ENCODE measurements around the gene WDR12. TPM values are rescaled to one million over a fixed set of nuclear protein-coding genes. Genes with fewer than 3 reads are reported as not detected.

WDR12 gene
- total and polyA plus RNA-seq, 2 of the 13 experiments (the other 11 are each of a cell fraction or from before 2014, with no cell fraction given), result 94.4 to 216 TPM

- TF ChIP-seq, protein P1, sequence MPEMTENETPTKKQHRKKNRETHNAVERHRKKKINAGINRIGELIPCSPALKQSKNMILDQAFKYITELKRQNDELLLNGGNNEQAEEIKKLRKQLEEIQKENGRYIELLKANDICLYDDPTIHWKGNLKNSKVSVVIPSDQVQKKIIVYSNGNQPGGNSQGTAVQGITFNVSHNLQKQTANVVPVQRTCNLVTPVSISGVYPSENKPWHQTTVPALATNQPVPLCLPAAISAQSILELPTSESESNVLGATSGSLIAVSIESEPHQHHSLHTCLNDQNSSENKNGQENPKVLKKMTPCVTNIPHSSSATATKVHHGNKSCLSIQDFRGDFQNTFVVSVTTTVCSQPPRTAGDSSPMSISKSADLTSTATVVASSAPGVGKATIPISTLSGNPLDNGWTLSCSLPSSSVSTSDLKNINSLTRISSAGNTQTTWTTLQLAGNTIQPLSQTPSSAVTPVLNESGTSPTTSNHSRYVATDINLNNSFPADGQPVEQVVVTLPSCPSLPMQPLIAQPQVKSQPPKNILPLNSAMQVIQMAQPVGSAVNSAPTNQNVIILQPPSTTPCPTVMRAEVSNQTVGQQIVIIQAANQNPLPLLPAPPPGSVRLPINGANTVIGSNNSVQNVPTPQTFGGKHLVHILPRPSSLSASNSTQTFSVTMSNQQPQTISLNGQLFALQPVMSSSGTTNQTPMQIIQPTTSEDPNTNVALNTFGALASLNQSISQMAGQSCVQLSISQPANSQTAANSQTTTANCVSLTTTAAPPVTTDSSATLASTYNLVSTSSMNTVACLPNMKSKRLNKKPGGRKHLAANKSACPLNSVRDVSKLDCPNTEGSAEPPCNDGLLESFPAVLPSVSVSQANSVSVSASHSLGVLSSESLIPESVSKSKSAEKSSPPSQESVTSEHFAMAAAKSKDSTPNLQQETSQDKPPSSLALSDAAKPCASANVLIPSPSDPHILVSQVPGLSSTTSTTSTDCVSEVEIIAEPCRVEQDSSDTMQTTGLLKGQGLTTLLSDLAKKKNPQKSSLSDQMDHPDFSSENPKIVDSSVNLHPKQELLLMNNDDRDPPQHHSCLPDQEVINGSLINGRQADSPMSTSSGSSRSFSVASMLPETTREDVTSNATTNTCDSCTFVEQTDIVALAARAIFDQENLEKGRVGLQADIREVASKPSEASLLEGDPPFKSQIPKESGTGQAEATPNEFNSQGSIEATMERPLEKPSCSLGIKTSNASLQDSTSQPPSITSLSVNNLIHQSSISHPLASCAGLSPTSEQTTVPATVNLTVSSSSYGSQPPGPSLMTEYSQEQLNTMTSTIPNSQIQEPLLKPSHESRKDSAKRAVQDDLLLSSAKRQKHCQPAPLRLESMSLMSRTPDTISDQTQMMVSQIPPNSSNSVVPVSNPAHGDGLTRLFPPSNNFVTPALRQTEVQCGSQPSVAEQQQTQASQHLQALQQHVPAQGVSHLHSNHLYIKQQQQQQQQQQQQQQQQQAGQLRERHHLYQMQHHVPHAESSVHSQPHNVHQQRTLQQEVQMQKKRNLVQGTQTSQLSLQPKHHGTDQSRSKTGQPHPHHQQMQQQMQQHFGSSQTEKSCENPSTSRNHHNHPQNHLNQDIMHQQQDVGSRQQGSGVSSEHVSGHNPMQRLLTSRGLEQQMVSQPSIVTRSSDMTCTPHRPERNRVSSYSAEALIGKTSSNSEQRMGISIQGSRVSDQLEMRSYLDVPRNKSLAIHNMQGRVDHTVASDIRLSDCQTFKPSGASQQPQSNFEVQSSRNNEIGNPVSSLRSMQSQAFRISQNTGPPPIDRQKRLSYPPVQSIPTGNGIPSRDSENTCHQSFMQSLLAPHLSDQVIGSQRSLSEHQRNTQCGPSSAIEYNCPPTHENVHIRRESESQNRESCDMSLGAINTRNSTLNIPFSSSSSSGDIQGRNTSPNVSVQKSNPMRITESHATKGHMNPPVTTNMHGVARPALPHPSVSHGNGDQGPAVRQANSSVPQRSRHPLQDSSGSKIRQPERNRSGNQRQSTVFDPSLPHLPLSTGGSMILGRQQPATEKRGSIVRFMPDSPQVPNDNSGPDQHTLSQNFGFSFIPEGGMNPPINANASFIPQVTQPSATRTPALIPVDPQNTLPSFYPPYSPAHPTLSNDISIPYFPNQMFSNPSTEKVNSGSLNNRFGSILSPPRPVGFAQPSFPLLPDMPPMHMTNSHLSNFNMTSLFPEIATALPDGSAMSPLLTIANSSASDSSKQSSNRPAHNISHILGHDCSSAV (CRISPR knock-in tag; IDR thresholded peaks at IDR 0.05; ENCODE audit: borderline replicate concordance), result 0 out of 2 replicates have a peak, but pooled peaks have one; percentile 2
- TF ChIP-seq, protein P2, sequence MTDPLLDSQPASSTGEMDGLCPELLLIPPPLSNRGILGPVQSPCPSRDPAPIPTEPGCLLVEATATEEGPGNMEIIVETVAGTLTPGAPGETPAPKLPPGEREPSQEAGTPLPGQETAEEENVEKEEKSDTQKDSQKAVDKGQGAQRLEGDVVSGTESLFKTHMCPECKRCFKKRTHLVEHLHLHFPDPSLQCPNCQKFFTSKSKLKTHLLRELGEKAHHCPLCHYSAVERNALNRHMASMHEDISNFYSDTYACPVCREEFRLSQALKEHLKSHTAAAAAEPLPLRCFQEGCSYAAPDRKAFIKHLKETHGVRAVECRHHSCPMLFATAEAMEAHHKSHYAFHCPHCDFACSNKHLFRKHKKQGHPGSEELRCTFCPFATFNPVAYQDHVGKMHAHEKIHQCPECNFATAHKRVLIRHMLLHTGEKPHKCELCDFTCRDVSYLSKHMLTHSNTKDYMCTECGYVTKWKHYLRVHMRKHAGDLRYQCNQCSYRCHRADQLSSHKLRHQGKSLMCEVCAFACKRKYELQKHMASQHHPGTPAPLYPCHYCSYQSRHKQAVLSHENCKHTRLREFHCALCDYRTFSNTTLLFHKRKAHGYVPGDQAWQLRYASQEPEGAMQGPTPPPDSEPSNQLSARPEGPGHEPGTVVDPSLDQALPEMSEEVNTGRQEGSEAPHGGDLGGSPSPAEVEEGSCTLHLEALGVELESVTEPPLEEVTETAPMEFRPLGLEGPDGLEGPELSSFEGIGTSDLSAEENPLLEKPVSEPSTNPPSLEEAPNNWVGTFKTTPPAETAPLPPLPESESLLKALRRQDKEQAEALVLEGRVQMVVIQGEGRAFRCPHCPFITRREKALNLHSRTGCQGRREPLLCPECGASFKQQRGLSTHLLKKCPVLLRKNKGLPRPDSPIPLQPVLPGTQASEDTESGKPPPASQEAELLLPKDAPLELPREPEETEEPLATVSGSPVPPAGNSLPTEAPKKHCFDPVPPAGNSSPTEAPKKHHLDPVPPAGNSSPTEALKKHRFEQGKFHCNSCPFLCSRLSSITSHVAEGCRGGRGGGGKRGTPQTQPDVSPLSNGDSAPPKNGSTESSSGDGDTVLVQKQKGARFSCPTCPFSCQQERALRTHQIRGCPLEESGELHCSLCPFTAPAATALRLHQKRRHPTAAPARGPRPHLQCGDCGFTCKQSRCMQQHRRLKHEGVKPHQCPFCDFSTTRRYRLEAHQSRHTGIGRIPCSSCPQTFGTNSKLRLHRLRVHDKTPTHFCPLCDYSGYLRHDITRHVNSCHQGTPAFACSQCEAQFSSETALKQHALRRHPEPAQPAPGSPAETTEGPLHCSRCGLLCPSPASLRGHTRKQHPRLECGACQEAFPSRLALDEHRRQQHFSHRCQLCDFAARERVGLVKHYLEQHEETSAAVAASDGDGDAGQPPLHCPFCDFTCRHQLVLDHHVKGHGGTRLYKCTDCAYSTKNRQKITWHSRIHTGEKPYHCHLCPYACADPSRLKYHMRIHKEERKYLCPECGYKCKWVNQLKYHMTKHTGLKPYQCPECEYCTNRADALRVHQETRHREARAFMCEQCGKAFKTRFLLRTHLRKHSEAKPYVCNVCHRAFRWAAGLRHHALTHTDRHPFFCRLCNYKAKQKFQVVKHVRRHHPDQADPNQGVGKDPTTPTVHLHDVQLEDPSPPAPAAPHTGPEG (CRISPR knock-in tag; IDR thresholded peaks at IDR 0.05), result no peak
- TF ChIP-seq GPN1 (CRISPR knock-in tag; IDR thresholded peaks at IDR 0.05; ENCODE audit: borderline replicate concordance), result no peak
- TF ChIP-seq, protein P3, sequence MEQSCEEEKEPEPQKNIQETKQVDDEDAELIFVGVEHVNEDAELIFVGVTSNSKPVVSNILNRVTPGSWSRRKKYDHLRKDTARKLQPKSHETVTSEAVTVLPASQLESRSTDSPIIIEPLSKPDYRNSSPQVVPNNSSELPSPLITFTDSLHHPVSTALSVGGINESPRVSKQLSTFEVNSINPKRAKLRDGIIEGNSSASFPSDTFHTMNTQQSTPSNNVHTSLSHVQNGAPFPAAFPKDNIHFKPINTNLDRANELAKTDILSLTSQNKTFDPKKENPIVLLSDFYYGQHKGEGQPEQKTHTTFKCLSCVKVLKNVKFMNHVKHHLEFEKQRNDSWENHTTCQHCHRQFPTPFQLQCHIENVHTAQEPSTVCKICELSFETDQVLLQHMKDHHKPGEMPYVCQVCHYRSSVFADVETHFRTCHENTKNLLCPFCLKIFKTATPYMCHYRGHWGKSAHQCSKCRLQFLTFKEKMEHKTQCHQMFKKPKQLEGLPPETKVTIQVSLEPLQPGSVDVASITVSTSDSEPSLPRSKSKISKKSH (CRISPR knock-in tag; IDR thresholded peaks at IDR 0.05; ENCODE audit: borderline replicate concordance), result no peak
- no peak for TF ChIP-seq SMAD9 (CRISPR knock-in tag; IDR thresholded peaks at IDR 0.05)
- TF ChIP-seq, protein P4, sequence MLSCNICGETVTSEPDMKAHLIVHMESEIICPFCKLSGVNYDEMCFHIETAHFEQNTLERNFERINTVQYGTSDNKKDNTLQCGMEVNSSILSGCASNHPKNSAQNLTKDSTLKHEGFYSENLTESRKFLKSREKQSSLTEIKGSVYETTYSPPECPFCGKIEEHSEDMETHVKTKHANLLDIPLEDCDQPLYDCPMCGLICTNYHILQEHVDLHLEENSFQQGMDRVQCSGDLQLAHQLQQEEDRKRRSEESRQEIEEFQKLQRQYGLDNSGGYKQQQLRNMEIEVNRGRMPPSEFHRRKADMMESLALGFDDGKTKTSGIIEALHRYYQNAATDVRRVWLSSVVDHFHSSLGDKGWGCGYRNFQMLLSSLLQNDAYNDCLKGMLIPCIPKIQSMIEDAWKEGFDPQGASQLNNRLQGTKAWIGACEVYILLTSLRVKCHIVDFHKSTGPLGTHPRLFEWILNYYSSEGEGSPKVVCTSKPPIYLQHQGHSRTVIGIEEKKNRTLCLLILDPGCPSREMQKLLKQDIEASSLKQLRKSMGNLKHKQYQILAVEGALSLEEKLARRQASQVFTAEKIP (CRISPR knock-in tag; IDR thresholded peaks at IDR 0.05; ENCODE audit: borderline replicate concordance), result no peak
- TF ChIP-seq RBFOX2 (IDR thresholded peaks at IDR 0.05; ENCODE audit: low read depth, low read length), result no peak
- TF ChIP-seq ZNF616 (CRISPR knock-in tag; IDR thresholded peaks at IDR 0.05; ENCODE audit: low read depth), result no peak
- peak; percentile 52; the same call in 1 of the 2 replicates for TF ChIP-seq YEATS2 (CRISPR knock-in tag; IDR thresholded peaks at IDR 0.05; ENCODE audit: borderline replicate concordance)
Observed at GRCh38 chr2:202870431-202871299, 40.8 kb downstream of the WDR12 start (continued).
